GM19455 (cell line): ENCODE data around the gene AGAP1.

Experiments used
- ATAC-seq: cut with Tn5 transposase; IDR thresholded peaks from one replicate; pipeline ENCODE4 v1.9.1; 2021; ENCODE audit not compliant: unreplicated experiment

The AGAP1 gene

DNA sequence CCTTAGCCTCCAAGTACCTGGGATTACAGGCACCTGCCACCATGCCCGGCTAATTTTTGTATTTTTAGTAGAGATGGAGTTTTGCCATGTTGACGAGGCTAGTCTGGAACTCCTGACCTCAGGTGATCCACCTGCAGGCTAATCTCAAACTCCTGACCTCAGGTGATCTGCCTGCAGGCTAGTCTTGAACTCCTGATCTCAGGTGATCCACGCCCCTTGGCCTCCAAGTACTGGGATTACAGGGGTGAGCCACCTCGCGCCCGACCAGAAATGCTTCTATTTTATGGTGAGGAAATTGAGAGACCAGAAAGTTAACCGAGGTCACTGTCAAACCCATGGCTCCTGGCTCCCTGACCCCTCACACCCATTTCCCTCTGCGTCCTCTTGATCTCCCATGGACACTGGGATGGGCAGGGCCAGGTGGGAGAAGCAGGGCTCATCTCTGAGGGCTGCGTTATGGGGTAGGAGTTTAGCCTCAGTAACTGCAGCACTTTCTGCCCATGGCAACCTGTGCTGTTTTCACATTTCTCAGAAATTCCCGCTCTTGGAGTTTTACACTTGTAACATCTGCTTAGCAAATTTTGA lies 210.0 kb downstream of the AGAP1 start:
- no peak for ATAC-seq

DNA sequence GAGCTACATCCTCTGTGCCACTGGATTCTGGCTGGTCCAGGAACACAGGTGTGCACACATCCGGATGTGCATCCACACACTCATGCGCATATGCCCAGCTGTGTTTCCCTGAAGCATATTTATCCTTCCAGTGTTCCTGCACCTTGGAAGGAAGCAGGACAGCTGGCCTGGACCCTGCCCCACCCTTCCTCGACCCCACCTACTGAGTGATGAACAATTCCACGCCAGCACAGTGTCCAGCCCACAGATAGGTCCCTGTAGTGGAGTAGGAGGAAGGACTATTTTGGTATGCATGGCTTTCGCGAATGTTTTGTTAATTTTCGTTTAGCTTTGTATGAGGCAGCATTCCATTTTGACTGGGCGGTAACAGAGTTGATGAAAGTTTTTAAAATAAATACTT lies 211.5 kb downstream of the AGAP1 start:
- no peak for ATAC-seq

DNA sequence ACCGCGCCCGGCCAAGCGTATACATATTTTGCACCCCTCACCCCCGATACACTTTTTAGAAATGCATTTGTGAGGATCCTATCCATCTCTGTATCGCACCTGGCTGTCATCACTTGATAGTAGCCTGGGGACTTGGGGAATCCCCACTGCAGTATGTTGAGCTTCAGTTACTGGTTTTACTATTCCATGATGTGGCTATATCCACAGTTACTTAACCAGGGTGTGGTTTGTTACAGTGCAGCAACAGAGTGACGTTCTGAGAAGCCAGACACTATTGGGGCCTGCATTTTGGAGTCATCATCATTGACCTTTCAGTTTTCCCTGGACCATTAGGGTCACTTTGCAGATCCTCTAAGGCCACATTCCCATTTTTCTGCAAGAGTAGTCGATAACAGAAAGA lies 212.7 kb downstream of the AGAP1 start:
- no peak for ATAC-seq

DNA sequence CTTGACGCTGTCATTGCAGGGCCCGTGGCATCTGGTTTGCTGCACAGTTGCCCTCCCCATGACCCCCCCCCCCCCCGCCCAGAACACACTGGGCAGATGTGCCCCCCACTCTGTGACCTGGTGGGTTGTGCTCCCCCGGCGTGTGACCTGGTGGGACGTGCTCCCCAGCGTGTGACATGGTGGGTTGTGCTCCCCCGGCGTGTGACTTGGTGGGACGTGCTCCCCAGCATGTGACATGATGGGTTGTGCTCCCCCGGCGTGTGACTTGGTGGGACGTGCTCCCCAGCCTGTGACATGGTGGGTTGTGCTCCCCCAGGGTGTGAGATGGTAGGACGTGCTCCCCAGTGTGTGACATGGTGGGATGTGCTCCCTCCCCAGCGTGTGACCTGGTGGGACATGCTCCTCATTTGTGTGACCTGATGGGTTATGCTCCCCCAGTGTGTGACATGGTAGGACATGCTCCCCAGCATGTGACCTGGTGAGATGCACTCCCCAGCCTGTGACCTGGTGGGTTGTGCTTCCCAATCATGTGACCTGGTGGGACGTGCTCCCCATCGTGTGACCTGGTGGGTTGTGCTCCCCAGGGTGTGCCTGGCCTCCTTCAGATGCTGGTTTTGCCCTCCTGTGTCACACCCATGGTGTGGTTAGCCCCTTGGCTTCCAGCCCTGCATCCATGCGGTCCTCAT lies 213.7 kb downstream of the AGAP1 start:
- ATAC-seq: no peak

DNA sequence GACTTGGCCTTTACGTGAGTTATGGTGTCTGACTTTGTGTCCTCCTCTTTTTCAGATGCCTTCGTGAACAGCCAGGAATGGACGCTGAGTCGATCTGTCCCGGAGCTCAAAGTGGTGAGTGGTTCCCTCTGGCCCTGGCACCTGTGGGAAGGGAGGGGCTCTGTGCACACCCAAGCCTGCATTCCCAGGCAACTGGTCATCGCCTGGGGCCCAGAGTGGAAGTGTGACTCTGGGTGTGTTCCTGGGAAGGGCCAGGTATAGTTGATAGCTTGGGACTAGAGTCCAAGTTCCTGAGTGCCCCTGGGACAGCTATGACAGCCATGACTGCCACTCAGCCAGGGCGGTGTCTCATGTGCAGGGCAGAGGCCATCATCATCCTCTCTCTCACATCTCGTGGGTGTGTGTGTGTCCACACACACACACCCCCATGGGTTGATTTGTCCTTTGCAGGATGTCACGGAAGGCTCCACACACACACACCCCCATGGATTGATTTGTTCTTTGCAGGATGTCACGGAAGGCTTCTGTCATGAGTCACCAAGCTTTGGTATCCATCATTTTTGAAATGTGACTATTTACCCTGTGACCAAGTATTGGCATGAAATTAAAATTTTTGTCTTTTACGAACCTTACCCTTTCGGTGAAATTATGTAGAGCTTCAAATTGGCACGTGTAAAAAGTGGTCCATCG lies 215.4 kb downstream of the AGAP1 start:
- ATAC-seq: no peak

DNA sequence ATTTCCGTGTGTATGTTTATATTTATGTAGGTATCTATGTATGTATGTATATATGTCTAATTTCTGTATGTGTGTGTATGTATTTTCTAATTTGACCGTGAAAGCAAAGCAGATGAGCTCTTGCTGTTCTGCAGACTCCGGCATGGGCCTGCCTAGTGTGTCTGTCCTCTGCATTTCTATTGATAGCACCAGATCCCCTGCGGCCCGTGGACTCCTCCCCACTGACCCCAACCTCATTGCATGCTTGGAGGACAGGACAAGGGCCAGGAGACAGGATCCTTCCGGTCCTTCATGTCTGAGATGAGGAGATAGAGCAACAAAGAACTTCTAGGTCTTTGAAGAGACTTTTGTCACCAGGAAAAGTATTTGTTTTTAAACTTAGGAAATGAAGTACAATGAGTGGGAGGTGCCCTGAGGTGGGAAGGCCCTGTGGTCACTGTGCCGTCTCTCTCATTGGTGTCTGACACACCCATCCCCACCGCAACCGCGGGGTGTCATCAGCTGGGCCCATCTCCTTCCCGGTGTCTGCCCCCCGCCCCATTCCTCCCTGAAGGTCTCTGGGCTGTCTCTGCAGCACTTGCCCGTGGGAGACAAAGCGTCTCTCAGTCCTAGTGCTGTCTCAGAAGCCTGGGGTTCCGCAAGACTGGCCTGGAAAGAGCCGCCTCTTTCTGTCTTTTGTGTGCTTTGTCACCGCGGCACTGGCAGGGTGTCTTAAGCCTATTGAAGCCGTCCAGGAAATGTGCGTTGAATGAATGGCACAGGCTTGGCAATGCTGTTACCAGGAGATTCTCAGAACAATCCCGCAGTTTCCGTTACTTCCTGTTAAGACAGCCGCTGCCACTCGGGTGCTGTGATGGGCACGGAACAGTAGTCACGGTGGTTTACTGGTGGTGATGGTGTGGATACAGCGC lies 216.4 kb downstream of the AGAP1 start:
- ATAC-seq: no peak

DNA sequence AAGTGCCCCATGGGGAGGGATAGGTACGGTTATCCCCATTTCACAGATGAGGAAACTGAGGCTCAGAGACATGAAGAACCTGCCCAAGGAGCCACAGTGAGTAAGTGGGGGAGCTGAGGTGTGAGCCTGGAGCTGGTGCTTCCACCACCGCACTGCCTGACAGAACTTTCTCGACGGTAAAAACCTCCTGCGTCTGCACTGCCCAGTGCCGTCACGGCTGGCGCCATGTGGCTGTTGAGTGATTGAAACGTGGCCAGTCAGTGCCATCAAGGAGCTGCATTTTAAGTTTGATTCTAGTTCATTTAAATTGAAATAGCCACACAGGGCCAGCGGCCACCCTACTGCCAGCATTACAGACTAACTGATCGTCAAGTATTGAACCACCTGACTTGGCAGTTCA lies 217.1 kb downstream of the AGAP1 start:
- no peak for ATAC-seq

DNA sequence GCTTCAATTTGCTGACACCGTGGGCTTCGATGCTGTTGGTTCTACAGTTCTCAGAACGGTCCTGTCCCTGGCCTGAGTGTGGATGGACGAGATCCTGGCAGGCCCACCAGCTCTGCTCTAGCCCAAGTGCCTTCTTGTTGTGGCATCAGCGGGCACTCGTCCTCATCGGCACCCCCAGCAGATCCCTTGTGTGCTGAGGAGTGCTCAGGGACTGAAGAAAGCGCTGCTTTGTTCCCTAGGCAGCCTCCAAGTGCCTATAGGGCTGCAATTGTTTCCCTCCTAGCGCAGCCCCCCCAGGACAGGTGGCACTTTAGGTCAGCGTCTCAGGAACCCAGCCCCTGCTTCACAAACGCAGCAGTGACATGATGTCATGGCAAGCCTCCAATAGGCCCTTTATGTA lies 217.7 kb downstream of the AGAP1 start:
- no peak for ATAC-seq

DNA sequence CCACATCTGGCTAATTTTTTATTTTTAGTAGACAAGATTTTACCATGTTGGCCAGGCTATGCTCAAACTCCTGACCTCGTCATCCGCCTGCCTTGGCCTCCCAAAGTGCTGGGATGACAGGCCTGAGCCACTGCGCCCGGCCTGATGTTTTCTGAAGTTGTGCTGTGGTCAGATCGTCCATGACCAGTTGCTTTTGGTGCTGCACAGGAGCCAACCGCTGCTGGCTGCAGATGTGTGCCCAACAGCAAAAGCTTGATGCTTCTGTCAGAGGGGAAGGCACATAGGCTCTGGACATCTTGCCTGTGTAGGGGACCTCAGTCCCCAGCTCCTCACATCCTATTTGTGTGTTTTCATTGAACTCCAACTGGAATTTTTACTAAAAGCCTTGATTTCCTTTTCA lies 218.3 kb downstream of the AGAP1 start:
- ATAC-seq: no peak

DNA sequence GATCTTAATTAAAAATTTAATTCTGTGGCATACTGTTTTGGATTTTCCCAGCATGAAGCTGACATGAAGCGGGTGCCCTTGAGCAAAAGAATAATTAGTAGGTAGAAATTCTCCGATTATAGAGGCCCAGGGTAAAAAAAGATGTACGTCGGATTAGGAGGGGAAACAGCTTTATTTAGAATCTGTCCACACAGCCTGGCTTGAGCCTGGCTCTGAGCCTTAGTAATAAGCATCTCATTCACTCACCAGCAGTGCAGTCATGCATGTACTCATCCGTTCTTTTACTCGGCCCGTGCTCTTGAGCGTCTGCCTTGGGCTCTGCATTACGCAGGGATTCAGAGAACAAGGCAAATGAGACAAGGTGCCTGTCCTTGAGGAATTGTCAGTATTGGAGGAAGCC lies 219.3 kb downstream of the AGAP1 start:
- no peak for ATAC-seq

DNA sequence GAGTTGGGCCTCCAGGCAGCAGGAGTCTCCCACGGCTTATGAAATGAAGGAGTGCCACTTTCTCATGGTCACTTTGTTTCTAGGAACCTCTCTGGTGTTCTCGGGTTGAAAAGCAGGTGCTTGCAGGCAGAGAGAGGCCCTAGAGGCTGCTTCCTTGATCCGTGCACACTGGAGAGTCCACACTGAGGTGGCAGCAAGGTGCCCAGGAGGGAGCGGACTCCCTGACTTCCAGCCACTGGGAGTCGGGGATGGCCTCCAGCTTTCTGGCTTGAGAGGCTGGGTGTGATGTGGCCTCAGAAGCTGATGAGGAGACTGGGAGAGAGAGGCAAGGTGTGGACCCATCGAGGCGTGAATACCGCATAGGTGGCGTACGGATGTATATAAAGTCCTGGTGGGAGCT lies 221.8 kb downstream of the AGAP1 start:
- ATAC-seq: no peak

DNA sequence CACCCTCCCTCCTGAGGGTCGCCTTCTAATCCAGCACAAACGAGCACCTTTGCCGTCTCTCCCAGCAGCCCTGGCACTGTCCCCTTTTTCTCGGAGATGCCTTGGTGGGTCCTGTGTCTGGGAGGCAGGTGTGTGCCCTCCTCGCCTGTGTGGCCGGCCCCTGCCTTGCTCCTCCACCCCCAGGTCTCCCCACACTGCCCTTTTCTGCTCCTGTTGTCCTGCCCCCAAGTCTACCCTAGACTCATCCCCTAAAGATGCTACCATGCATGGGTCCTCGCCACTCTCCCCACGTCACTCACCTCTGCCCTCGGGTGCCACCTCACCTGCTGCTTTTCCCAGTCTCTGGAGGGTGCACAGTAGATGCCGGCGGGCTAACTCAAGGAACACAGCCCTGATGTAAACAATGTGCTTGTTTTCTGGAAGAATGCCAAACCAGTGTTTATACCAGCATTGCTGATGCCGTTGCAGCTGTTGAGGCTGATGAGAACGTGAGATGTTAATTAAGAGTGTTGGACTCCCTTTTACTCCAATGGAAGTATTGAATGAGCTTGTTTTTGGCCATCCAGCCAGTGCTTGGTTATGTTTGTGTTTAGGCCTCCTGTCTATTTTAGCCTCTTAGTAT lies 223.1 kb downstream of the AGAP1 start:
- ATAC-seq: no peak

DNA sequence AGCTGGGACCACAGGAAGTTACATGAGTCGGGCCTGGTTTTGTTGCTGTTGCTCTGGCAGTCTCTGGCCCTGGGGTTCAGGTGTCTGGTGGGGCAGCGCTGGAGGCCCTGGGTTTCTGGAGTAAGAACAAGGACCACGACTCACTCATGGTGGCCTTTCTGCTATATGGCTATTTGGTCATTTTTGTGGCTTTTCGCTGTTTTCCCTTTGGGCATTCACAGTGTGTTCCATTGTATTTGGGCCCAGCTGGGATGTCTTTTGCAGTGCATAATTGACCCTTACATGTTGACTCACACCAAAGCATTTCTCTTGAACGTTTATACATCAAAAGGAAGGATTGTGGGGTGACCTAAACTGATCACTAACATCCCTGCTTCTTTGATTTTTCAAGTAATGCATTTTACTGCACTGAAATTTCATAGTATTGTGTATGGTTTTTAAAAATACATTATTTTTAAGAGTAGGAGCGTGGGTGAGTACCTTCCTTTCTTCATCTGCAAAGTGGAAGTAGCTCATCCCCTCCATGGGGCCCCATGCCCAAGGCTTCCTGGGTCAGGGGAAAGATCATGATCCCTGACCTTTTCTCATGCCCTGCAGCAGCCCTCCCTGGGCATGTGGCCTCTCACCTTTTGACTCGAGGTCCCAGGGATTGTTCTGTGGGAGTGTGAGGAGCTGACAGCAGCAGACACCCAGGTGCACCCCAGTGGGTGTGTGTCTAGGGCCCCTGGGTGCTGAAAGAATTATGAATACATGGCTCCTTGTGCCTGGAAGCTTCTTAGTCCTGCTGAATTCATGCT lies 225.5 kb downstream of the AGAP1 start:
- no peak for ATAC-seq

DNA sequence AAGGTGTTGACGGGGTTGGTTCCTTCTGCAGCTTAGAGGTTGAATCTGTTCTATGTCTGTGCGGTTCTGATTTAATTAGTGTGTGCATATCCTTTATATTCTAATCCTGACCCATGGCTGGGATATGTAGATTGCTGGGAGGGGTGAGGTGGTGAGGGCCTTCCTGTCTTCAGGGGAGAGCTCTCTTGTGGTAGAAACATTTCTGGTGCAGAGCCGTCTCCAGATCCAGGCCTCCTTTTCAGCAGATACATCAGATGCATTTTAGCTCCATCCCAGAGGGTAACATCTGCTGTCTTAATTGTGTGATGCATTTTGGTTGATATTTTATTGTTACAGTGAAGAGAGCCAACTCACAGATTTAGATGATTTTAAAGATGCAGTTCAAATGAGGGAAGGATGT lies 227.8 kb downstream of the AGAP1 start:
- no peak for ATAC-seq

DNA sequence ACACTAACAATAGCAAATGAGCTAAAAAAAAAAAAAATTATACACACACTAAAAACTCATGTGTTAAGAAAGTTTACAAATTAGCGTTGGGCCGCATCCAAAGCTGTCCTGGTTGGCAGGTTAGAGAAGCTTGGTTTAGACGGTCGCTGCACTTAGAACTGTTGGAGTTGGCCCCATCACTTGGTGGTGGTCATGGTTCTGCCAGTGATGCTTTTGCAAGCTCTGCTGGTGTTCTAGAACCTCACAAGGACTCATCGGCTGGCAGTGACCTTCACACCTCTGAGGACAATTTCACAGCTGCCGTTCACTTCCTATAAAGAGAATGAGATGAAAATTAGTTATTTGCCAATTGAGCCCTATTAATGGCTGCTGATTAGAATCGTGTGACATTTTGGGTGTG lies 229.0 kb downstream of the AGAP1 start:
- ATAC-seq: no peak

DNA sequence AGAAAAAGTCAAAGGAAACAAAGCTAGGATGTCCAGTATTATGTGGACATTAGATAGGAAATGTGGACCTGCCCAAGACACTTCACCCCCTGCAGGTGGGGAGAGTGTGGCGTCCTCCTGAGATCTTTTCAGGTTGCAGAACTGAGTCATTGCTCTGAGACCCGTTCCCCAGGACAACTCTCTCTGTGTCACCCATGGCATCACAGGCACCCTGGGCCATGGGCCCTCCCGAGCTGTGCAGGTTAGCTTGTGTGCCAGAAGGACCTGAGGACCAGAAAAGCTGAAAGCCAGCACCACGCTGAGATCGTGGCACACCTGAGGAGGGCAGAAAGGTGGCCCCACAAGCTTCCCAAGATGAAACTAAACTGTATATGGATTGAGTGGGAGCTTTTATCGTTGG lies 229.5 kb downstream of the AGAP1 start:
- ATAC-seq: no peak

DNA sequence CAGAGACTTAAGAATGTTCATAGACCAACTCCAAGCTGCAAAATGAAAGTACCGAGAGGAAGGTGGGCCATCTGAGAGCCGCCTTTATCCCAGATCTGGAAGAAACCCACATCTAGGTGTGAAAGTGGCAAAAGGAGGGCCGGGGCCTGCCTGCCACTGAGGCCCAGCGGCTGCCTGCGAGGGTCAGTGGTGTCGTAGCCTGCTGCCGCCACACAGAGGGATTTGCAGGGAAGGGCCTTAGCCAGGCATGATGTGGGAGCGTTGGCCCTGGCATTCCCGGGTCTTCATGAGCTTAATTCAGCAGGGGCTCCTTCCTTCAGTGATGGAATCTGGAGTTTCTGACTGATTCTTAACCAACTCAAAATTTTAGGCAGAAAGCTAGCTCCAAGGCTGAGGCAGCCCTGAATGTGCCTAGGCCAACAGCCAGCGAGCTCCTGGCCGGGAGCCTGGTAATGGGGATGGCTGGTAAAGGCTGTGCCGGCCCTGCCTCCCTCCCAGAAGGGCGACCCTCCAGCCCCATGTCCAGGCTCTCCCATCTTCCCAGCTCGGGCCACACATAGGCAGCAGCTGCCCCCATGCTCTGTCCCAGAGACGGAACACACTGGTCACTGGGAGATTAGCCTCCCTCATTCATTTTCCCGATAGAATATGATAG lies 230.1 kb downstream of the AGAP1 start:
- ATAC-seq: no peak

DNA sequence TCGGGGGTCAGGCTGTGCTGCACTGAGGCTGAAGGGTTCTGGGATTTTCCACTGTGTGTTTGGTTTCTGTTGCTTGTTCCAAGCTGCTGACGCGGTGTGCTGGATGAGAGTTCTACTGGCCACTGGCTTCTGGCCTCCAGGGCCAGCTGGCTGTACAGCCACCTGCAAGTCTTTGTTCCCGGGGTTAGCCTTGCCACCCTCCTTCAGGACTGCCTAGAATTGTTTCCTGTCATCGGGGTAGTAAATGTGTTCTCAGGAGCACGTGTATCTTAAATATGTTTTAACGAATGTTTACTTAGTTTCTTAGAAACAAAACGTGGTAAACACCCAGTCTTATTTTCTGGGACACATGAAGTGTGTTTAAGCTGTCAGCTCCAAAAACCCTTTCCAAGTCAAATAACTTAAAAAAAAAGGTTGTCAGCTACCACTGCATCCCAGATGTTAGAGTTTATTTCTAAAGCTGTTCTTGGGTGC lies 231.2 kb downstream of the AGAP1 start:
- no peak for ATAC-seq

DNA sequence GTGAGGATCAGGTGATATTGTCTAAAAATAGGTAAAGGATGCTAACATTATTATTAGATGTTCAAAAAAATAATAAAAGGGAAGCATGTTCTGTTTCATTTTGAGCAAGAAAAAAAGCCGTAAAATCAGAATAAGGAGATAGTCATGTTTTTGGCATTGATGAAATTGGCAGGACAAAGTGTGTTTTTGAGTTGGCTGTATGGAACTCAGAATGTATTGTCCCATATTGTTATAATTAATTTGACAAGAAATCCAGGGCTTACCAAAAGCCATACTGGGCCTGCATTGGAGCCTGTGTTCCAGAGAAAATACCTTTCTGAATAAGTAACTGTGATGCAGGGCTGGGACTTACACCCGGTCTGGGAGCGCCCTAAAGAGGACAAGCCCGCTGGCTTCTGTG lies 232.0 kb downstream of the AGAP1 start:
- no peak for ATAC-seq

DNA sequence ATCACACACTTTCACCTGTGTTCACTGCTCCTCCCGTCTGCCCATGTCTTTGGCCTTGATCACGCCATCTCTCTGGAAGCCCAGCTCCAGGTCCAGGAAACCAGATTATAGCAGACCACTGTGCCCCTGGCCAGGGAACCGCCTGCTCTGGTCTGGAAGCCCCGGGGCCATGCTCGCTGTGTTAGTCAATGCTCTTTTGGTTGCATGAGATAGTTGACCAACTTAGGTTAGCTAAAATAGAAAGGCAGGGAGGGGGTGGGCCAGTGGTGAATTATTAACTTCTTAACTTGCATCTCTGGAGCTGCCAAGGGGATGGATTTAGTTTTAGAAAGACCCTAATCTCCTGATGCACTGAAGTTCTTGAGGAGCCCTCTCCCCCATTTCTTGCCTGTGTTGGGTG lies 232.7 kb downstream of the AGAP1 start:
- ATAC-seq: no peak
